GM18517 (cell line): ENCODE measurements around the gene ARHGEF37.
"Not testable (repeated sequence)": the region's sequence is repeated elsewhere in the genome, so short reads cannot be mapped to it uniquely, and the experiment has no call there.

Experiments used
- ATAC-seq: cut with Tn5 transposase; IDR thresholded peaks from one replicate; pipeline ENCODE4 v1.9.1; 2021; ENCODE audit warnings: mild to moderate bottlenecking, moderate library complexity; ENCODE audit not compliant: unreplicated experiment

ARHGEF37 gene, protein sequence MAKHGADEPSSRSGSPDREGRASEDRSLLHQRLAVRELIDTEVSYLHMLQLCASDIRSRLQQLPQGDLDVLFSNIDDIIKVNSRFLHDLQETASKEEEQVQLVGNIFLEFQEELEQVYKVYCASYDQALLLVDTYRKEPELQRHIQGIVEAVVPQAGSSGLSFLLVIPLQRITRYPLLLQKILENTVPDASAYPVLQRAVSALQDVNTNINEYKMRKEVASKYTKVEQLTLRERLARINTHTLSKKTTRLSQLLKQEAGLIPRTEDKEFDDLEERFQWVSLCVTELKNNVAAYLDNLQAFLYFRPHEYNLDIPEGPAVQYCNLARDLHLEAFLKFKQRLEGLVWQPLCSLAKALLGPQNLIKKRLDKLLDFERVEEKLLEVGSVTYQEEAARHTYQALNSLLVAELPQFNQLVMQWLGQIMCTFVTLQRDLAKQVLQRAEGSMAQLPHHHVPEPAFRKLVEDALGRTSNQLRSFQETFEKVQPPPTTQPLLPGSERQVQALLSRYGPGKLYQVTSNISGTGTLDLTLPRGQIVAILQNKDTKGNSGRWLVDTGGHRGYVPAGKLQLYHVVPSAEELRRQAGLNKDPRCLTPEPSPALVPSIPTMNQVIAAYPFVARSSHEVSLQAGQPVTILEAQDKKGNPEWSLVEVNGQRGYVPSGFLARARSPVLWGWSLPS

DNA sequence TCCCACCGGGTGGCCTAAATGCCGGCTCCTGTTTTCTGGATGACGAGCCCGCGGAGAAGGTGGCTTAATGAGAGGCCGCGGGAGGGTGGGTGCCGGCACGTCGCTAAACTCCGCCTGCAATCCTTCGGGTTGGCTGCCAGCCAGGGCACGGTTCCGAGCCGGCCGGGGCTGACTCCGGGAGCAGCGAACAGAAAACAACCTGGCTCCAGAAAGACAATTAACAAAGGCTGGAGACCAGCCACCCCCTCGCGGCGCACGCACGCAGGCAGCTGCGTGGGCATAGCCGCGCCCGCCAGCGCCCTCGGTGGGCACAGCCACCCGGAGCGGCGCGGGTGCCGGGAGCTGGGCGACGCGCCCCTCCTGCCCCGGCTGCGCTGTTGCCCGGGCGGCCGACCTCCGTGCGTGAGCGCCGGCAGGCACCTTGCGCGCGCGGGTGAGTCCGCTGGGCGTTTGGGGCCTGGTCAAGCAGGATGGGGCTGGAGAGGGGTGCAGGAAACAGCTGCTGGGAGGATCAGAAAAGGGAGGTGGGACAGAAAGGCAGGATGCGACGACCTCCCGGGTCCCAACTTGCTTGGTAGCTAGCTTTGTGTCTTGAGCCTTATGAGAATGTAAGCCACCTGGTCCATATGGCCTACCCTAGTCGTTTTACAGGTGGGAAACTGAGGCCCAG lies at the start of gene ARHGEF37:
TSS of gene ARHGEF37 (plus strand) at position 307 of the 670 bp plus-strand sequence. CDS start 16,272 bp downstream, outside the sequence.
- ATAC-seq, result no peak

DNA sequence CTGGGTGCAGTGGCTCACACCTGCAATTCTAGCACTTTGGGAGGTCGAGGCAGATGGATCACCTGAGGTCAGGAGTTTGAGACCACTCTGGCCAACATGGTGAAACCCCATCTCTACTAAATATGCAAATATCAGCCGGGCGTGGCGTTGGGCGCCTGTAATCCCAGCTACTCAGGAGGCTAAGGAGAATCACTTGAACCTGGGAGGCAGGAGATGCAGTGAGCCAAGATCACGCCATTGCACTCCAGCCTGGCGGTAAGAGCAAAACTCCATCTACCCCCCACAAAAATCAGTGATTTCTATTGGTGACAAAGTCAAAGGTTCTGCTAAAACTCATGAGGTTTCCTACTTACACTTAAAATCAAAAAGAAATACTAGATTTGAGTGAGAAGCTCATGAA lies 48.9 kb upstream of the ARHGEF37 start:
- ATAC-seq, result no peak

DNA sequence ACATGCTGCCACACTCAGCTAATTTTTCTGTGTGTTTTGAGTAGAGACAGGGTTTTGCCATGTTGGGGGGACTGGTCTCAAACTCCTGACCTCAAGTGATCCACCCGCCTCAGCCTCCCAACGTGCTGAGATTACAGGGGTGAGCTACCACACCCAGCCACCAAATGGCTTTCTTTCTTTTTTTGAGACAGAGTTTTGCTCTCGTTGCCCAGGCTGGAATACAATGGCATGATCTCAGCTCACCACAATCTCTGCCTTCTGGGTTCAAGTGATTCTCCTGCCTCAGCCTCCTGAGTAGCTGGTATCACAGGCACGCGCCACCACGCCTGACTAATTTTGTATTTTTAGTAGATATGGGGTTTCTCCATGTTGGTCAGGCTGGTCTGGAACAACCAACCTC lies 45.5 kb upstream of the ARHGEF37 start:
- ATAC-seq, result not testable (repeated sequence)

DNA sequence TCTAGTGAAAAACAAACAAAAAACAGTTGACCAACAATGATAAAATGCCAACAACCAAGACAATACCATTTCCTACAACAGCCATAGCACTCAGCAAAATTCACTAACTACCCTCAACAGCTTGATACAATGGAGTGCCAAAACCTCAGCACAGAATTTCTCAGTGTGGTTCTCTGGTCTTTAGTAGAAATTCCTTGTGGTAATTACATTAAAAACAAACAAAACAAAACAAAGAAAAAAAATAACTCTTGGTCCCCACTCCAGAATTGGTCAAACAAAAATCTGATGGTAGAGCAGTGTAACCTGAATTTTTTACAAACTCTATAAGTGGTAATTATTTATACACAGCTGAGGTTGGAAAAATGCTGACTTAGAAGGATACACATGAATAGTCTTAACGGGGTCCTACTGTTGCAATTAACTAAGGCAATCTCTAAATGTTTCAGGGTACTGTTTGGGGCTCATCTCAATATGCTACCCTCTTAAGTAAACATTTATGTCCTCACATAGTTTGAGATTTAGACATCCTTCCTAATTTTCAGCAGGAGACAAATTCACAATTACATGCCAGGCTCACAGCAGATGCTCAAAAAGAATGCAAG lies 43.8 kb upstream of the ARHGEF37 start:
- no peak for ATAC-seq

DNA sequence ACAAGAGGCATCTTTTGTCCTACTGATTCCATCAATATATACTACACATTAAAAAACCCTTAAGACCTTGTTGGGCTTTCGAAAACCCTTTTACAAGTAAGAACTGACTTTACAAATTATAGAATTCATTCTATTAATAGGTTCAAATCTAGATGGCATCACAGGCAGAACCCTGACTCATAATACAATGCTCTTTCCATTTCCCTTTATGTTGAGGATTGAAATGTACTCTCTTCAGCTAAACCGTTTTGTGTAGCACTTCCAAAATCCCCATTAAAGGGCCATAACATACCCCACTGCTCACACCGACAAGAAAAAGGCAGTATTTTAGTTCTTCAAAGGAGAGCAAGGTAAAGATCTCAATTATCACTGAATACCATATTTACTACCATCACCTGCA lies 41.2 kb upstream of the ARHGEF37 start:
- no peak for ATAC-seq

DNA sequence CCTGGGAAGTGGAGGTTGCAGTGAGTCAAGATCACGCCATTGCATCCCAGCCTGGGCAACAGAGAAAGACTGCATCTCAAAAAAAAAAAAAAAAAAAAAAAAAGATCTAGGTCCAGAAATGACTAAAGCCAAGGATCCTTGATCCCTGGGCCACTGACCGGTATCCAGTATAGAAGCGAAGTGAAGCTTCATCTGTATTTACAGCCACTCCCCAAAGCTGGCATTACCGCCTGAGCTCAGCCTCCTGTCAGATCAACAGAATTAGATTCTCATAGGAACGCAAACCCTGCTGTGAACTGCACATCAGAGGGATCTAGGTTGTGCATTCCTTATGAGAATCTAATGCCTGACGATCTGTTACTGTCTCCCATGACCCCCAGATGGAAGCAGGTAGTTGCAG lies 39.4 kb upstream of the ARHGEF37 start:
- no peak for ATAC-seq

DNA sequence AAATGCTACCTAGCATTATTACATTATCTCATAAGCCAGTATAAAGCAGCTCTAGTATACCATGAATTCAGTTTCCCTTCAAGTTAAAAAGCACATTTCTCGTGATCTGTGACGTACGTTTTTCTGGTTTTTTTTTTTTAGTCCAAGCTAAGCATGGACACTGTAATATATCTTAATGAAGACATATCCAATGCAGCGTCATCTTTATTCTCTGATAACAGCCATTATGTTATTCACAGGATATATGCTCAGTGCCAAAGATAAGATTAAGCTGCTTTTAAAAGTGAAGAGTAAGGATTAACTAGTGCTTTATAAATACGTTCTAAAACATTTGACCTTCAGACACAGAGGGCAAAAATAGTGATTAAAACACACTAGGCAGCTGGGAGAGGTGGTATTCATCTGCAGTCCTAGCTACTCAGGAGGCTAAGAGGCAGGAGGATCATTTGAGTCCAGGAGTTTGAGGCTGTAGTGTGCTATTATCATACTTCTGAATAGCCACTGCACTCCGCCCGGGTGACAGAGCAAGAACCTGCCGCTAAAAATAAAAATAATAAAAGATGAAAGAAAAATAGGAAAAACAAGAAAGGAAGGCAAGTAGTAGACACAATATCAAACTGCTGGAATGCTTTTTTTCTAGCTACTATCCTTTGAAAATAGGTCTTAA lies 37.8 kb upstream of the ARHGEF37 start:
- ATAC-seq, result no peak

DNA sequence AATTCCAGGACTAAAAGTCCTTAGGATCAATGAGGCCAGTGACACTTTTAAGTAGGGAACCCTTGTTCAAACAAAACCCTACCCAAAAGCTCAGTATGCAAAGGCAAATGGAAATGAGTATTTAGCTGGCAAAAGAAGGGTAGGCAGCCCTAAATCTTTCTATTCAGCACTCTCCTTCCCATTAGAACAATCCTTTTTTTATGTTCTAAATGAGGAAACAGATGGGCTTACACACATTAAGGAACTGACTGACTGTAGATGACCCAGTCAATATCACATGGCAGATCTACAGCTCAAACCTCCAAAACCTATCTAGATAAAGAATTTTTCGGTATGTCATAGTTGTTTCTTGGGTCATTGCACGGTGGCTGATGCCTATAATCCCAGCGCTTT lies 37.3 kb upstream of the ARHGEF37 start:
- no peak for ATAC-seq

DNA sequence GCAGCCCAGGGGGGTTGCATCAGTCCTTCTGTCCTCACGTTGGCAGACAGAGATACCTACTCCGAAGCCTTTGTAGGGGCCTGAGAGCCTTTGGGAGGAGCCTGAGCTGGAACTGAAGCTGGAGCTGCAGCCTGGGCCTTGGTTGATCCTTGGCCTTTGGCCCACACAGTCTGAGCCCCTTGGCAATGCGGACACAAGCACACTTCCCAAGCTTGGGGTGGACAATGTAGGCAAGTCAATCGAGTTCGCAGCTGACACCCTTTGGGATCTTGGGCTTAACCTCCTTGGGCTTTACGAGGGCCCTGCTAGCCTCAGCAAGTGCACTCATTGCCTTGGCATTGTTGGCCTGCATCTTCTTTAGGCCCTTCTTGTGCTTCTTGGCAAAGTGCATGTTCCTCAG lies 36.0 kb upstream of the ARHGEF37 start:
- no peak for ATAC-seq

DNA sequence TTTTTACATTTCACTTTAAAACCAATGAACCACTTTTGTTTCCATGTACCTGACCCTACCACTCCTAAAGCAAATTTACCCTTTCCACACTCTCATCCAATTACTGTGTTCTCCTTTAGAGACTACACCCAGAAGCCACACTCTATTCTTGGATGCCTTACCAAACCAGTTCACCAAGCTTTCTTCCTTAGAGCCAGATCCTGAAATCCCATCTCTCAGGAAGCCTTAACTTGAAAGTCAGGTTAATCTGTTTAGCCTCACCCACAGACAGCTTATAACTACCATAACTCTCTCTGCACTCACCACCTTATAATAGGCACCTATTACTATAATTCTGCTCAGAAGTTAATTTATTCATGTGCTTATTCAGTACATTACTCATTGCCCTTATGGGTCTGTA lies 34.3 kb upstream of the ARHGEF37 start:
- ATAC-seq, result no peak

DNA sequence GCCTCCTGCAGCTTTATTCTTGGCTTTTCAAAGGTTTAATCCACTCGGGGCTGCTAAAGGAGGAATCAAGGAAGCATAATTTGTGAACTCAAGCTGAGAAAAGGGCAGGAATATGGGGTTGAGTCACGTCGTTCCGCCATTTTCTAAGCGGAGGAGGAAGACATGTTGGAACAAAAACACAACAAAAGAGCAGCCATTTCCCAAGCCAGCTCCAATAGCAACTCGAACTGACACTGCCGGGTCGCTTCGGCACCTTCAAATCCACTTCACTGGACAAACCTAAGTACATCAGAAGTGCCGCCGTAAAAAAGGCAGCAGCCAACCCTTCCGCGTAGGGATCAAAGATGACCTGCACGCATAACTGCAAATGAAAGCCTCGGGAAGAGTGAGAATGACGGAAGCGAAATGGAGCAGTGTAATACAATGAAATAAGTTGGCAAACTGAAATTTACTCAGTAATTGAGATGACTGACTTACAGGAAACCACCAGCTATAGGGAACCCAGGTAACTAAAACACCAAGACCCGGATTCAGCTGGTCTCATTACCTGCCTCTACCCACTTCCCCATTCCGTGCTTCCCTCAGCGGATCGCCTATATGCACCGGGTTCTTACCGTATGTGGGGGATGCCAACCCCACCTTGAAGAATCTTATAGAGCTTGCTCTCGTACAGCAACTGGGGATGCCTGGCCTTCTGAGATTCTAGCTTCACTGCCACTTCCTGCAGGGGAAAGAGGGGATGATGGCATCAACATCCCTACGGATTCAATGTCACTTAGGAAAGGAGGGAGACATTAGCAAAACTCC lies 31.6 kb upstream of the ARHGEF37 start:
- ATAC-seq, result peak; percentile 33

DNA sequence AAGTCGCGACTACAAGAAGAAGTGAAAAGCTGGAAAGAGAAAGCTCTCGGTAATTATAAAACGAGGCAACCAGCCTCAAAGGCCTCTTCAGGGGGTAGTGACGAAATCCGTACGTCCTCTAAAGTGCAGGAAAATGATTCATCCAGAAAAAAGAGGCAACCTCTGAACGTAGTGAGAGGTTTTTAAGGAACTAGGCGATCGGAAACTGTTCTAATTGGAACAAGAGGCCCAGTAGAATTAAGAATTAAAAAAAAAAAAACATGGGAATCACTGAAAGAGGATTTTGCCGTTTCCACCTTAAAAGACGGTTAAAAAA lies 31.1 kb upstream of the ARHGEF37 start:
- no peak for ATAC-seq

DNA sequence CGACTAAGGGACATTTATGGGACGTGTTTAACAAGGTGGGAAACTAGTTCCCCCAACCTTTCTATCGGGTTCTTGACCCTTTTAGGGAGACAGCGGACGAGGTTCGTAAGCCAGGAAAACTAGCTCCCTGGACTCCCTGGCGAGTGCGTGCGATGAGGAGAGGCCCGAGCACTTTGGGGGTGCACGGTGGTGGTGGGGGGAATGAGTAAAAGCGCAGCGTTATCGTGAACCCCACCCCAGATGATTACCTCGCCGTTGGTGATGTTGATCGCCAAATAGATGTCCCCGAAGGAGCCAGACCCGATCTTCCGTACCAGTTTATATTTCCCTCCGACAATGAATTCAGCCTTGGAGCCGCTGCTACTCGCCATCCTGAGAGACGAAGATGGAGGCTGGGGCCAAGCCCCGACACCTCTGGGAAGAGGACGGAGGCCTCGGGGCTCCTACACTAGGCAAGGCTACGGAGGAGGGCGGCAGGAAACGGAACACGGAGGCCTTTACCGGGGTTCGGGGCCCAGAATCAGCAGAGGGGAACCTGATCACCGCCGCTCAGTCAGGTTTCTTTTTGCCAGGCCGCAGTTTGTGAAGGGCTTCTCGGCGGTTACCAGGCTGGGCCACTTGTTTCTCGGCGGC lies 30.6 kb upstream of the ARHGEF37 start:
- no peak for ATAC-seq

DNA sequence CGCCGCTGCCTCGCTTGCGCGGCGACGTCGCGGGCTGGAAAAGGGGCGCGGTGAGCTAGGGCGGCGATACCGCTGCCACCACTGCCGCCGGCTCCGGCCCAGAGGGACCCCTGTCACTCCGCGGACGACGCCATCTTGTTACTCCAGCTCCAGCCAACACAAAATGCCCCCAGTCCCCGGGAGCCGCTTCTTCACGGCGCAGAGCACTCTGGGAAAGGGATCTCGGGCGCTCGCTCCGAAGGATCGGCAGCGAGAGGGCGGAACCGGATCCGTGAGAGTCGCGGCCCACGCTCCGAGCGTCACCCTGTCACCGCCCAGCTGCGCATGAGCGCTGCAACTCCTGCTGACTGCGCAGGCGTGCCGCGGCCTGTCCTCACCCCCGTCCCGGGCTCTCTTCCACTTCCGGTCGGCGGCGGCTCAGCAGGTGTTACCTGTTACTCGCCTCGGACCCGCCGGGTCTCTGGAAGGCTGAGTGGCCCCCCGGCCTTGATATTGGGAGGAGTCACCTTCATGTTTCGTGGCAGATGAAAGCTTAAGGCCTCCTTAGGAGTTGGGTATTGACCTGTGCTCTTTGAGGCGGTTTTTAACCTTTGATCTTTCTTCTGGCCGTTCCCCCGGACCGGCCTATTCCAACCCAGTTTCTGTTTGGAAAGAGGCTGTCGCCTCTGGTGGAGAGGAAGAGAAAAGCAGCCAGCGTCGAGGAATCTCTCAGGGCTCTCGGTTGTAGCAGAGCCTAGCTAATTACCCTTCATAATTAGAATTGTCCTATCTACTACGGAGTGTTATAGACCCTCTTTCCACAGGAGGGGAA lies 29.9 kb upstream of the ARHGEF37 start, which contains the start of gene CSNK1A1:
TSS of gene CSNK1A1 (minus strand) at position 213 of the 811 bp plus-strand sequence. CDS start 475 bp downstream, outside the sequence.
- peak; percentile 89 for ATAC-seq

DNA sequence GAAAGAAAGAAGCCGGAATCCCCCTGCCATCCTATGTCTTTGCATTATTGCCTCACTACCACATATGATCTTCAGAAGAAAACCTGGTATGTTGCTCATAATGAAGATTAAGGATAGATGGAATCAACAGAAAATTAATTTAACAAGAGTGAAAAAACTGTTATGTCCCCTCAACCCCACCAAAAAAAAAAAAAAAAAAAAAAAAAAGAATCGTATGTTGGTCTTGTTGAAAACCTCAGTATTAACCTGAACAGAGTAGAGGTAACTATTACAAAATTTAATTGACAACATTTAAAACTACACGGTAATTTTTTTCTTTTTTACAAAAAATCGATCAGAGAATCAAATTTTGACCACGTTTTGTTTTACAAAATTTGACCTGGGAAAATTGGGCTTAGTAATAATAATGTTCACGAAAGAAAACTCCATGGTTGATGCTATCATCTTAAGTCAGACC lies 29.2 kb upstream of the ARHGEF37 start:
- ATAC-seq, result no peak

DNA sequence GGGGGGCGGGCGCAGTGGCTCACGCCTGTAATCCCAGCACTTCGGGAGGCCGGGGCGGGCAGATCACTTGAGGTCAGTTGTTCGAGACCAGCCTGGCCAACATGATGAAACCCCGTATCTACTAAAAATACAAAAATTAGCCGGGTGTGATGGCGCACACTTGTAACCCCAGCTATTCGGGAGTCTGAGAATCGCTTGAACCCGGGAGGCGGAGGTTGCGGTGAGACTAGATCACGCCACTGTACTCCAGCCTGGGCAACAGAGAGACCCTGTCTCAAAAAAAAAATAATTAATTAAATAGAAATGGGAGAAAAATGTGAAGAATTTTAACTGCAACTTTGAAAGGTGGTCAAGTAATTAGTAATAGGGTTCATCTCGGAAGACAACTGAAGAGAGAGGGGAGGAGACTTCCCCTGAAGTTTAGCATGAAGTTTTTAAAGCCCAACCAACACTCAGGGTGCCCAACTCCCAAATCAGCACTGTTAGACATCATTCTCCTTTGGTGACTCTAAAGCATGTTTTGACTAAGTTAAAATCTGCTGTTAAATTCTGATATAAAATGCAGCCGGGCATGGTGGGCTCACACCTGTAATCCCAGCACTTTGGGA lies 28.6 kb upstream of the ARHGEF37 start:
- ATAC-seq, result no peak

DNA sequence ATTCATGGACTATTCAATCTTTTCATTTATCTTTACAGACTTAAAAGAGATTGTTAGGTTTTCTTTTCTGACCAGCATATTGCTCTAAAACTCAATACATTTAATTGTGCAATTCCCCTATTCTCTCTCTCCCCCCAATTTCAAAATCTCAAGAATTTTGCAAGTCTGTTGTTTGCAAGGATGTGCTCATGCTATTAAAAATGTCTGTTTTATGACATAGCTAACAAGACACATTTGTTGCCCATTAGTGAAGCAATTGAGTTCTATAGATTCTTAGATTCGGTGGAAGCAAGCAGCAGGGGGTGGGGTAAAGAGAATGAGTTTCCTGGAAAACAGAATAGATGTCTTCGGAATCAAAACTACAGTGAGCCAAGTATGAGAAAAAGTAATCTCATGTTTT lies 21.6 kb upstream of the ARHGEF37 start:
- no peak for ATAC-seq

DNA sequence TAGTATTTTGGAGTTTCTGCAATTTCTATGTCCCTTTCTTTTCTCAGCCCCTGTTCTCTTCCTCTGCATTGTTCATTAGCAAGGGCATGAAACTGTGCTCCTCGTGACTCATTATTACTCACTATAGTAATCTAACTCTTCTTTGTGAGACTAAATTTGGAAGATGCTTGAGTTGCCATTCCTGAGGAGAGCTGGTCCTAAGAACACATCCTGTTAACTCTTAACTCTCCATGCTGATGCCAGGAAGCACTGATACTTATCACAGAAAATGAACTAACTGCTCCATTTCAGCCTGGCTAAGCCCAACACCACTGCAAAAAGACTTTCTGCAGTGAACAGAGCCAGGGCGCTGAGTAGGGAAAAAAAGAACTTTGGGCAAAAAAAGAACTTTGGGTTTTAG lies 19.4 kb upstream of the ARHGEF37 start:
- ATAC-seq, result no peak
